Activated naive CD8-positive, alpha-beta T cell treated with anti-CD3 and anti-CD28 coated beads, Interleukin-2, amount 10 ng/mL, durations not matched to agents 7 days and 5 days (primary cell): ENCODE data around the gene CDC42BPB. TPM values are rescaled to one million over a fixed set of nuclear protein-coding genes. Genes with fewer than 3 reads are reported as not detected.
"Not testable (repeated sequence)": the region's sequence is repeated elsewhere in the genome, so short reads cannot be mapped to it uniquely, and the experiment has no call there.

ENCODE experiments used
- ATAC-seq: fragments of 150-1000 bp; cut with Tn5 transposase; one replicate; pipeline ENCODE4 v1.10.0; 2021; ENCODE audit warnings: low read depth, moderate library complexity
- POLR2A ChIA-PET: fragments of 350-600 bp; sonication (Branson Sonifier 250); formaldehyde crosslinking; loops from one replicate; lab custom pipeline; 2021; ENCODE audit warnings: antibody characterized with exemption; lab: Charles Lee
- DNase-seq: peaks from one replicate; pipeline ENCODE4 v3.0.0; 2021
- H3K27ac Mint-ChIP-seq: one replicate; pipeline ENCODE4 v1.8.0; 2022; ENCODE audit warnings: mild to moderate bottlenecking, mixed read lengths
- H3K27me3 Mint-ChIP-seq: one replicate; pipeline ENCODE4 v1.8.0; 2022; ENCODE audit warnings: mild to moderate bottlenecking, moderate library complexity, mixed read lengths
- H3K36me3 Mint-ChIP-seq: one replicate; pipeline ENCODE4 v1.8.0; 2021; ENCODE audit warnings: mild to moderate bottlenecking, mixed read lengths
- H3K4me1 Mint-ChIP-seq: one replicate; pipeline ENCODE4 v1.8.0; 2021; ENCODE audit warnings: mixed read lengths
- H3K4me3 Mint-ChIP-seq: one replicate; pipeline ENCODE4 v1.8.0; 2022; ENCODE audit warnings: mild to moderate bottlenecking, moderate library complexity, mixed read lengths
- H3K9me3 Mint-ChIP-seq: one replicate; pipeline ENCODE4 v1.8.0; 2021; ENCODE audit warnings: mixed read lengths
- total RNA-seq, 2 experiments: library from RNA; stranded (reverse); gene quantifications; one replicate each; pipeline ENCODE4 v1.2.3, GENCODE V29; 2021

Gene CDC42BPB
- total RNA-seq, 2 experiments from 2014 or later = 1.1 TPM

- no peak overlapping the region for H3K4me3 Mint-ChIP-seq
- H3K36me3 Mint-ChIP-seq = no peaks in the 10 kb centered on the region
- peaks cover 3% of the 10 kb centered on the region for H3K4me1 Mint-ChIP-seq
- DNase-seq (no peak), ATAC-seq (no peak)
- no peak overlapping the region for H3K27ac Mint-ChIP-seq
- H3K9me3 Mint-ChIP-seq = no peaks in the 10 kb centered on the region
- POLR2A ChIA-PET = no interaction called here
- H3K27me3 Mint-ChIP-seq = peaks cover 55% of the 10 kb centered on the region
Observed at GRCh38 chr14:103059556-103059955, 2.2 kb upstream of the CDC42BPB start.

GRCh38 chr14:103058164-103059055 lies 1.1 kb upstream of the CDC42BPB start:
- H3K9me3 Mint-ChIP-seq = no peaks in the 10 kb centered on the region
- H3K4me1 Mint-ChIP-seq = peaks cover 3% of the 10 kb centered on the region
- H3K4me3 Mint-ChIP-seq = peak overlapping the region; percentile 42
- H3K27me3 Mint-ChIP-seq = peaks cover 54% of the 10 kb centered on the region
- no peak for DNase-seq
- POLR2A ChIA-PET = interaction anchor here (0.6 kb wide), 1 partner anchor 19 kb away, joined by 3 read pairs; no protein-coding TSS in a partner anchor
- no peak overlapping the region for H3K27ac Mint-ChIP-seq
- no peaks in the 10 kb centered on the region for H3K36me3 Mint-ChIP-seq
- ATAC-seq = no peak

- Mint-ChIP-seq H3K27ac (no peak overlapping the region), H3K27me3 (peaks cover 53% of the 10 kb centered on the region), H3K4me1 (peaks cover 3% of the 10 kb centered on the region), H3K9me3 (no peaks in the 10 kb centered on the region), H3K36me3 (no peaks in the 10 kb centered on the region), H3K4me3 (no peak overlapping the region)
- POLR2A ChIA-PET = no interaction called here
- peak; percentile 24 for ATAC-seq
- no peak for DNase-seq
Observed at GRCh38 chr14:103057028-103057371, 349 bp downstream of the CDC42BPB start.

- no peak for DNase-seq
- H3K27me3 Mint-ChIP-seq = peaks cover 55% of the 10 kb centered on the region
- H3K4me1 Mint-ChIP-seq = peaks cover 3% of the 10 kb centered on the region
- H3K4me3 Mint-ChIP-seq = peak overlapping the region; percentile 76
- POLR2A ChIA-PET = no interaction called here
- H3K36me3 Mint-ChIP-seq = no peaks in the 10 kb centered on the region
- no peak for ATAC-seq
- no peaks in the 10 kb centered on the region for H3K9me3 Mint-ChIP-seq
- no peak overlapping the region for H3K27ac Mint-ChIP-seq
Observed at GRCh38 chr14:103056322-103057027, 874 bp downstream of the CDC42BPB start.

GRCh38 chr14:103055695-103056094 lies 1.7 kb downstream of the CDC42BPB start:
- POLR2A ChIA-PET = no interaction called here
- H3K9me3 Mint-ChIP-seq = no peaks in the 10 kb centered on the region
- no peak overlapping the region for H3K27ac Mint-ChIP-seq
- no peak for DNase-seq
- ATAC-seq = no peak
- peaks cover 57% of the 10 kb centered on the region for H3K27me3 Mint-ChIP-seq
- H3K4me3 Mint-ChIP-seq = no peak overlapping the region
- H3K4me1 Mint-ChIP-seq = peaks cover 3% of the 10 kb centered on the region
- H3K36me3 Mint-ChIP-seq = no peaks in the 10 kb centered on the region

GRCh38 chr14:103052407-103052806 lies 4.9 kb downstream of the CDC42BPB start:
- peaks cover 3% of the 10 kb centered on the region for H3K4me1 Mint-ChIP-seq
- POLR2A ChIA-PET = no interaction called here
- H3K9me3 Mint-ChIP-seq = no peaks in the 10 kb centered on the region
- peaks cover 34% of the 10 kb centered on the region for H3K27me3 Mint-ChIP-seq
- no peaks in the 10 kb centered on the region for H3K36me3 Mint-ChIP-seq
- ATAC-seq (no peak), DNase-seq (no peak)
- H3K4me3 Mint-ChIP-seq = no peak overlapping the region
- H3K27ac Mint-ChIP-seq = no peak overlapping the region

- H3K4me1 Mint-ChIP-seq = peaks cover under 1% of the 10 kb centered on the region
- ATAC-seq = no peak
- no peak overlapping the region for H3K27ac Mint-ChIP-seq
- no peaks in the 10 kb centered on the region for H3K9me3 Mint-ChIP-seq
- peaks cover 27% of the 10 kb centered on the region for H3K27me3 Mint-ChIP-seq
- H3K4me3 Mint-ChIP-seq = no peak overlapping the region
- DNase-seq = no peak
- no peaks in the 10 kb centered on the region for H3K36me3 Mint-ChIP-seq
- POLR2A ChIA-PET = no interaction called here
Observed at GRCh38 chr14:103050935-103051334, 6.4 kb downstream of the CDC42BPB start.

GRCh38 chr14:103047453-103047852 lies 9.9 kb downstream of the CDC42BPB start:
- POLR2A ChIA-PET, H3K4me1 Mint-ChIP-seq, ATAC-seq, H3K27ac Mint-ChIP-seq, DNase-seq, H3K36me3 Mint-ChIP-seq, H3K4me3 Mint-ChIP-seq, H3K9me3 Mint-ChIP-seq: not testable (repeated sequence)
- peaks cover 11% of the 10 kb centered on the region for H3K27me3 Mint-ChIP-seq

- H3K27me3 Mint-ChIP-seq = peaks cover 8% of the 10 kb centered on the region
- POLR2A ChIA-PET = no interaction called here
- DNase-seq = no peak
- no peaks in the 10 kb centered on the region for H3K36me3 Mint-ChIP-seq
- no peak overlapping the region for H3K27ac Mint-ChIP-seq
- peaks cover 4% of the 10 kb centered on the region for H3K4me1 Mint-ChIP-seq
- no peak for ATAC-seq
- peaks cover 5% of the 10 kb centered on the region for H3K9me3 Mint-ChIP-seq
- peak overlapping the region; percentile 29 for H3K4me3 Mint-ChIP-seq
Observed at GRCh38 chr14:103045371-103045869, 11.9 kb downstream of the CDC42BPB start.

GRCh38 chr14:103043257-103044015 lies 13.9 kb downstream of the CDC42BPB start:
- peaks cover 4% of the 10 kb centered on the region for H3K4me1 Mint-ChIP-seq
- H3K9me3 Mint-ChIP-seq = peaks cover 5% of the 10 kb centered on the region
- no peaks in the 10 kb centered on the region for H3K36me3 Mint-ChIP-seq
- H3K27ac Mint-ChIP-seq = no peak overlapping the region
- DNase-seq = no peak
- no peak for ATAC-seq
- POLR2A ChIA-PET = no interaction called here
- H3K27me3 Mint-ChIP-seq = peaks cover 8% of the 10 kb centered on the region
- no peak overlapping the region for H3K4me3 Mint-ChIP-seq

- H3K27me3 Mint-ChIP-seq = peaks cover 8% of the 10 kb centered on the region
- POLR2A ChIA-PET = interaction anchor here (0.7 kb wide), 1 partner anchor 14 kb away, joined by 3 read pairs; no protein-coding TSS in a partner anchor
- ATAC-seq = no peak
- H3K4me3 Mint-ChIP-seq = no peak overlapping the region
- no peaks in the 10 kb centered on the region for H3K36me3 Mint-ChIP-seq
- H3K27ac Mint-ChIP-seq = no peak overlapping the region
- H3K9me3 Mint-ChIP-seq = peaks cover 5% of the 10 kb centered on the region
- peaks cover 4% of the 10 kb centered on the region for H3K4me1 Mint-ChIP-seq
- DNase-seq = no peak
Observed at GRCh38 chr14:103041464-103041863, 15.9 kb downstream of the CDC42BPB start.

- DNase-seq = no peak
- Mint-ChIP-seq H3K36me3 (no peaks in the 10 kb centered on the region), H3K27ac (no peak overlapping the region), H3K9me3 (no peaks in the 10 kb centered on the region), H3K27me3 (peaks cover under 1% of the 10 kb centered on the region), H3K4me1 (no peaks in the 10 kb centered on the region), H3K4me3 (no peak overlapping the region)
- ATAC-seq = no peak
- POLR2A ChIA-PET = no interaction called here
Observed at GRCh38 chr14:103033681-103034096, 23.7 kb downstream of the CDC42BPB start.

- Mint-ChIP-seq H3K36me3 (no peaks in the 10 kb centered on the region), H3K27ac (no peak overlapping the region), H3K27me3 (peaks cover 5% of the 10 kb centered on the region), H3K4me3 (no peak overlapping the region), H3K4me1 (no peaks in the 10 kb centered on the region), H3K9me3 (no peaks in the 10 kb centered on the region)
- DNase-seq = no peak
- POLR2A ChIA-PET = no interaction called here
- ATAC-seq = no peak
Observed at GRCh38 chr14:103031956-103032355, 25.4 kb downstream of the CDC42BPB start.
